Measurements from ENCODE around the gene NDUFS6. TPM values are rescaled to one million over a fixed set of nuclear protein-coding genes. Genes with fewer than 3 reads are reported as not detected.

Gene NDUFS6
- total RNA-seq, 2 donors from 2014 or later: 25.4 to 25.8 TPM

DNA sequence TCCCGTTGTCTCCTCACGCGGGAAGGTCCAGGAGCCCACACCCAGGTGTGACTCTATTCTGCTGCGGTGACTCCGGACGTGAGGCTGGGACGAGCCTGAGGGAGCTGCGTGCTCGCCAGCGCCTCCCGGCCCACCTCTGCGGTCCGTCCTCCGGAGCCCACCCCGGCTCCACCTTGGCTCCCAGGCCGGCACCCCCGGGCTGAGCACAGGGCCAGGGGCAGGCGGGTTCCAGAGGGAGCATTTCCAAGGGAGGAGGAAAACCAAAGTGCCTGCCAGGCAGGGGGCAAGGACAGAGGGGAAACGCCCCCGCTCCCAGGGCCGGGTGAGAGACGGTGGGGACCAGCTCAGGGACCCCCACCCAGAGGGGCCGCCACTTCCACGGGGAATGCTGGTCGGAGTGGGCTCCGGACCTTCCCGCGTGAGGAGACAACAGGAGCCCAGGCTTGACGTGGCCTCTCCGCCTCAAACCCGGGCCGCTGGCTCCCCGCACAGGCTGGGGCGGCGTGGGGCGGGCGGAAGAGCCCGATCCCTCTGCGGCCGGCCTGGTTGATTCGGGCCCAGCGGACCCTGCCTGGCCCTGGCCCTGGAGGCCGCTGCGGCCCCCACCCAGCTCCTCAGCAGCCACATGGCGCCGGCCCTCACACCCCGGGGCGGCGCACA, 55.5 kb downstream of the NDUFS6 start:
- intact Hi-C loops (cut with DNase I): no loop called here
- DNase-seq (ENCODE audit: low spot score): no peak

DNA sequence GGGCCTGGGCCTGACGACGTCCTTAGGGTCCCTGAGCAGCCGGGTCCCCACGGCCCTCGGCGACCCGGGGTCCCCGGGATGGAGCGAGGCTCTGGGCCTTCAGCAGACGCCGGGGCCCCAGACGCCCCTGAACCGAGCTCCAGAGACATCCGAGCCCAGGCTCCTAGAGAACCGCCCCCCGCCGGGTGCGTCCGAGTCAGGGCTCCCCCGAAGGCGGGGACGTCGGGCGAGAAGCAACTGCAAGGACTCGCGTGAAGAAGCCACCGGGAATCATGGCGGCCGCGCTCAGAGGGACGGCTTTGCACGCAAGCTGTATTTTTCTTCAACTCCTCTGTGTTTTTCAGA, 56.0 kb downstream of the NDUFS6 start:
- intact Hi-C loops (cut with DNase I): no loop called here
- no peak for DNase-seq (ENCODE audit: low spot score)

DNA sequence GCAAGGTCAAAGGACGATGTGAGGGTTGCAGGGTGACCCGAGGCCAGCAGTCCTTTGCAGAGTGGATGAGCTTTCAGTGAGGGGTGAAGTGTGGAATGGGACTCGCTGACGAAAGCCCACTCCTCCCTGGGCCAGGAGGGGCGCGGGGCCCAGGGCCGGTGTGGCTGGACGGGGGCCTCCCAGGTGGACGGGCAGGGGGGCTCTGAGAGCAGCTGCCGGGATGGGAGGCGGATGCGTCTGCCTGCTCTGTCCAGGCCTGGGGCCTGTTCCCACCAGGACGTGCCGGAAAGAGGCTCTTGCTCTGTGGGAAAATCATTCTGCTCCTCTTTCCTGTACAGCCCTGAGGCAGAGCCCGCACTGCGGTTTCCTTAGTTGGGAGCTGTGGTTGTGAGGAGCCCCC, 57.2 kb downstream of the NDUFS6 start:
- no peak for DNase-seq (ENCODE audit: low spot score)
- intact Hi-C loops (cut with DNase I): no loop called here

DNA sequence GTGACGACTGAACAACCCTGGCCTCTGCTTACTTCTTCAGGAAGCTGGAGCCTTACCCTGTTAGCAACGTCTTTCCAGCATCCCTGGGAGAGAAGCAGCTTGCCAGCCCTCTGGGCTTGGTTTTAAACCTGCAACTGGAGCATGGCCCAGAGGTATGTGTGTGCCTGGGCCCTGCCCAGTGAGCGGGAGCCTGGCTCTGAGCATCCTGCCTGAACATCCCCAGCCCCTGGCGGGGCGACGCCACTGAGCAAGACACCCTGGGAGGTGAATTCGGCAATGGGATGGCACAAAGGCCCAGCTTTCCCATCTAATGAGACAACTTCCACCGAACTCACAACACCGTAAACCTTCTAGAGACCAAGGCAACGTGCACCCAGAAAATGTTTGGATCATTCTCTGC, 57.9 kb downstream of the NDUFS6 start:
- intact Hi-C loops (cut with DNase I): no loop called here
- no peak for DNase-seq (ENCODE audit: low spot score)

DNA sequence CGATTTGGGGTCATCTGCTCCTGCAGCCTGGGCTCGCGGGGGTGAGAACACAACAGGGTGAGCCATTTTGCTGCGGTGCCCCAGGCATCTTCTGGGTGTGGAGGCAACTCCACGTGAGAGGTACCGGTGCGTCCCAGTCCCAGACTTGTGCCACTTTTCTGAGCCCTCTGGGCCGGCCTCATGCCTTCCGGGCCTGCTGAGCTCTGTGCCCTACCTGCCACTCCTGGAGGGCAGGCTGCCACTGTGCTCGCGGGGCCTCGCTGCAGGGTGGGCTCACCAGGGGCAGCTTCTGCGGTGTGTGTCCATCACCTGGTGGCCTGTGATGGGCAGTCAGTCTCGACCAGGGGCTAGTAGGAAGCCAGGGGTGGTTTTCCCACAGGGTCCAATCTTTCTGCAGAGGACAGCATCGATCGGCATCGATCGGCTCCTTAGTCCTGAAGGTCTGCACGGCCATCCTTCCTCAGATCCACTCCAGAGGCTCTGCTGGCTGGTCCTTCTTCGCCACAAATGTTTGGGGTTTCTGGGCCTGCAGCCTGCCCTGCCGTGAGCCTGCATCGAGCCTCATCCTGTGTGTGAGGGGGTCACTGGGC, 58.9 kb downstream of the NDUFS6 start:
- DNase-seq (ENCODE audit: low spot score): no peak
- intact Hi-C loops (cut with DNase I): no loop called here

DNA sequence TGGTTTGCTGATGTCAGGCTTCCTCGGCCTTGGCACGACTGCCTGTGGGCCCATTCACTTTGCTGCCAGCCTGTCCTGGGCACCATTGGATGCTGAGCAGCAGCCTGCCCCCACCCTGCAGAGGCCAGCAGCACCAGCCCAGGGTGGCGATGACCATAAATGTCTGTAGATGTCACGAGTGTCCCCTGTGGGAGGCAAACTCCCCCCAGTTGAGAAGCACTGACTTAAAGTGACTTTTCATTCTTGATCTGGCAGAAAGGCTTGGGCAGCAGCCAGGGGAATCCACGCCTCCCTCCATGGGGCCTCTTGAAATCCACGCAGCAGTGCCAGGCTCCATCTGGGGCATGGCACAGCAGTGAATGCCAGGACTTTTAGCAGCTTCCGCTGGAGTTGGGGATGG, 59.7 kb downstream of the NDUFS6 start:
- intact Hi-C loops (cut with DNase I): no loop called here
- no peak for DNase-seq (ENCODE audit: low spot score)

DNA sequence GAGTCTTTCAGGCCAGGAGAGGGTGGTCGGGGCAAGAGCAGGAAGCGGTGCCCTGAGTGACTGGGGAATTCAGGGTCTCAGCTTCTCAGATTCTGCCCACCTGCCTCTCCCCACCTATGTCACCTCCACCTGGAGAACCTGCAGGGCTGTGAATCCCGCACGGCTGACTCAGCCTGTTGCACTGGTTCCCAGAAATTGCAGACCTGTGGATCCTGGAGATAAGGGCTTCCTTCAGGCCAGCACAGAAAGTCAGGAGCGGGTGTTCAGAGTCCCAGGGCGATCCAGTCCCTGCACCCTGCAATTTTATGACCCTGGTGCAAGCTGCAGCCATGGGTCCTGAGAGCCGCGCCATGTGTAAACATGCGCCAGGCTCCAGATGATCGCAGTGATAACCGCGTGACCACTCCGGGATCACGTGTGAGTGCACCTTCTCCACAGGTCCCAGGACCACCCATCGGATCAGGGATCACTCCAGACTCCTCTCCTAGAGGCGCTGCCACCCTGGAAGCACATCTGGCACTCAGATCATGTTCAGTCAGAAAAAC, 63.8 kb downstream of the NDUFS6 start:
- intact Hi-C loops (cut with DNase I): no loop called here
- no peak for DNase-seq (ENCODE audit: low spot score)

DNA sequence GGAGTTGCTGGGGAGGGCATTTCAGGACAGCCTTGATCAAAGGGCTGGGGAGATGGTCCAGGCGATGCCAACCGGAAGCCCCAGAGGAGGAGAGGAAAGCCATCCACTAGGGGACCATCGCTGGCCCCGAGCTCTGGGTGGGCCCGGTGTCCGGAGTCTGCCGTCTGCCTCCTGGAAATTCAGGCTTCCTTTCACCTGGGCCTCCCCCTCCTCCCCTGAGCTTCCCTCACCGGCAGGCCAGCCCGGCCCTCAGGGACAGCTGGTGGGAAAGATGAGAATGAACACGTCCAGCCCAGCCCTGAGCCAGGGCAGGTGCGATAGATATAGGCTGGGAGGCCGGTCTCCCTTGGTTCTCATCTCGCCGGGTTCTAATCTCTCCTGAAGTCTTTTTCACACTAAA, 64.3 kb downstream of the NDUFS6 start:
- no peak for DNase-seq (ENCODE audit: low spot score)
- intact Hi-C loops (cut with DNase I): no loop called here

Other genes starting within 250 kb of the NDUFS6 start
- 10 to 100 TPM; 29.4 to 32.4 TPM for gene MRPL36, start 1.6 kb upstream of the NDUFS6 start, total RNA-seq
- gene IRX4, start 81.5 kb downstream of the NDUFS6 start, total RNA-seq: not detected